ENCODE results near the gene ATP1A2. TPM values are rescaled to one million over a fixed set of nuclear protein-coding genes. Genes with fewer than 3 reads are reported as not detected.
A peak's percentile ranks its signal among the peaks of the same experiment; 100 is the strongest.
"Not testable (repeated sequence)": the region's sequence is repeated elsewhere in the genome, so short reads cannot be mapped to it uniquely, and the experiment has no call there.

Gene ATP1A2
- total RNA-seq, 3 donors from 2014 or later: 2.6 to 124 (median 4.0) TPM

- no peak overlapping the region for H3K4me3 ChIP-seq
- H3K36me3 ChIP-seq (ENCODE audit: low read depth): no peaks in the 10 kb centered on the region
- no peak for TF ChIP-seq CTCF (IDR thresholded peaks at IDR 0.05)
- no peak for DNase-seq
- intact Hi-C loops (cut with DNase I, micrococcal nuclease): no loop called here
- H3K9me3 ChIP-seq: no peaks in the 10 kb centered on the region
- H3K4me1 ChIP-seq (ENCODE audit: low read depth): peaks cover 6% of the 10 kb centered on the region
- ATAC-seq: no peak
Observed at GRCh38 chr1:160104486-160104885, 11.1 kb upstream of the ATP1A2 start.

- no peak for ATAC-seq
- no peak for DNase-seq
- intact Hi-C loops (cut with DNase I, micrococcal nuclease): no loop called here
- Histone ChIP-seq H3K4me3 (no peak overlapping the region), H3K9me3 (no peaks in the 10 kb centered on the region), H3K4me1 (ENCODE audit: low read depth) (peaks cover 6% of the 10 kb centered on the region), H3K36me3 (ENCODE audit: low read depth) (no peaks in the 10 kb centered on the region)
- no peak for TF ChIP-seq CTCF (IDR thresholded peaks at IDR 0.05)
Observed at GRCh38 chr1:160105155-160105554, 10.4 kb upstream of the ATP1A2 start.

GRCh38 chr1:160107512-160107911 is 8.0 kb upstream of the ATP1A2 start:
- Histone ChIP-seq H3K9me3 (no peaks in the 10 kb centered on the region), H3K4me3 (no peak overlapping the region), H3K4me1 (ENCODE audit: low read depth) (no peaks in the 10 kb centered on the region), H3K36me3 (ENCODE audit: low read depth) (no peaks in the 10 kb centered on the region)
- ATAC-seq (no peak), DNase-seq (no peak)
- intact Hi-C loops (cut with DNase I, micrococcal nuclease): no loop called here
- no peak for TF ChIP-seq CTCF (IDR thresholded peaks at IDR 0.05)

- intact Hi-C loops (cut with DNase I, micrococcal nuclease): no loop called here
- DNase-seq (no peak), ATAC-seq (no peak)
- peak; percentile 16 for TF ChIP-seq CTCF (IDR thresholded peaks at IDR 0.05)
- Histone ChIP-seq H3K4me1 (ENCODE audit: low read depth) (no peaks in the 10 kb centered on the region), H3K36me3 (ENCODE audit: low read depth) (no peaks in the 10 kb centered on the region), H3K9me3 (no peaks in the 10 kb centered on the region), H3K4me3 (no peak overlapping the region)
Observed at GRCh38 chr1:160108888-160109662, 6.5 kb upstream of the ATP1A2 start.

GRCh38 chr1:160109686-160110085 is 5.9 kb upstream of the ATP1A2 start:
- H3K4me3 ChIP-seq: no peak overlapping the region
- H3K9me3 ChIP-seq: no peaks in the 10 kb centered on the region
- no peaks in the 10 kb centered on the region for H3K4me1 ChIP-seq (ENCODE audit: low read depth)
- ATAC-seq (no peak), DNase-seq (no peak)
- no peaks in the 10 kb centered on the region for H3K36me3 ChIP-seq (ENCODE audit: low read depth)
- intact Hi-C loops (cut with DNase I, micrococcal nuclease): no loop called here
- TF ChIP-seq CTCF (IDR thresholded peaks at IDR 0.05): no peak

GRCh38 chr1:160111462-160111861 is 4.1 kb upstream of the ATP1A2 start:
- H3K4me3 ChIP-seq; H3K36me3 ChIP-seq (ENCODE audit: low read depth); ATAC-seq; DNase-seq; H3K9me3 ChIP-seq; H3K4me1 ChIP-seq (ENCODE audit: low read depth); intact Hi-C loops (cut with DNase I, micrococcal nuclease): not testable (repeated sequence)

Data from mucosa of descending colon (tissue), 3 donors.